NCI-H1048 (cell line): ENCODE results near the gene PHLDB2.

Experiments
- DNase-seq: peaks from one replicate; lab custom pipeline; 2025; lab: John Stamatoyannopoulos, UW

Gene PHLDB2

GRCh38 chr3:111926266-111926676 lies 67.2 kb downstream of the PHLDB2 start:
- DNase-seq, result no peak

- DNase-seq, result no peak
Measured at GRCh38 chr3:111928613-111929012, 69.5 kb downstream of the PHLDB2 start.

- DNase-seq, result no peak
Measured at GRCh38 chr3:111929484-111929883, 70.4 kb downstream of the PHLDB2 start.

- DNase-seq, result no peak
Measured at GRCh38 chr3:111932946-111933345, 73.9 kb downstream of the PHLDB2 start.

- no peak for DNase-seq
Measured at GRCh38 chr3:111936191-111936841, 77.3 kb downstream of the PHLDB2 start.

GRCh38 chr3:111936967-111937366 lies 77.9 kb downstream of the PHLDB2 start:
- DNase-seq, result no peak

- DNase-seq, result no peak
Measured at GRCh38 chr3:111937871-111938270, 78.8 kb downstream of the PHLDB2 start.

- no peak for DNase-seq
Measured at GRCh38 chr3:111939873-111940272, 80.8 kb downstream of the PHLDB2 start.

GRCh38 chr3:111943533-111943932 lies 84.5 kb downstream of the PHLDB2 start:
- DNase-seq, result no peak

GRCh38 chr3:111944372-111944771 lies 85.3 kb downstream of the PHLDB2 start:
- DNase-seq, result no peak

- DNase-seq, result no peak
Measured at GRCh38 chr3:111947231-111947630, 88.2 kb downstream of the PHLDB2 start.

- DNase-seq, result no peak
Measured at GRCh38 chr3:111948786-111949185, 89.7 kb downstream of the PHLDB2 start.

- no peak for DNase-seq
Measured at GRCh38 chr3:111949712-111950111, 90.6 kb downstream of the PHLDB2 start.

- DNase-seq, result no peak
Measured at GRCh38 chr3:111951032-111951431, 92.0 kb downstream of the PHLDB2 start.

- DNase-seq, result no peak
Measured at GRCh38 chr3:111952086-111952485, 93.0 kb downstream of the PHLDB2 start.

GRCh38 chr3:111952866-111953450 lies 93.9 kb downstream of the PHLDB2 start:
- no peak for DNase-seq

- DNase-seq, result no peak
Measured at GRCh38 chr3:111954228-111954990, 95.3 kb downstream of the PHLDB2 start.

GRCh38 chr3:111955876-111956275 lies 96.8 kb downstream of the PHLDB2 start:
- no peak for DNase-seq

GRCh38 chr3:111956449-111956848 lies 97.4 kb downstream of the PHLDB2 start:
- DNase-seq, result no peak

- DNase-seq, result no peak
Measured at GRCh38 chr3:111956995-111957734, 98.1 kb downstream of the PHLDB2 start.

- DNase-seq, result no peak
Measured at GRCh38 chr3:111961461-111962164, 102.5 kb downstream of the PHLDB2 start.

GRCh38 chr3:111963424-111963823 lies 104.4 kb downstream of the PHLDB2 start:
- DNase-seq, result no peak
